WTC11 (cell line): ENCODE measurements around the gene LRCH4. TPM values are rescaled to one million over a fixed set of nuclear protein-coding genes. Genes with fewer than 3 reads are reported as not detected.

Experiments
- ATAC-seq: fragments of 200-7000 bp; cut with Tn5 transposase; 2 replicates; pipeline ENCODE4 v1.10.0; 2021; ENCODE audit warnings: mild to moderate bottlenecking, moderate library complexity
- CTCF ChIA-PET: fragments of 300-600 bp; sonication (Branson Sonifier 250); formaldehyde crosslinking; loops from one replicate; lab custom pipeline; 2021; ENCODE audit warnings: antibody characterized with exemption; lab: Charles Lee
- POLR2A ChIA-PET: fragments of 350-600 bp; sonication (Branson Sonifier 250); formaldehyde crosslinking; loops from one replicate; lab custom pipeline; 2021; ENCODE audit warnings: antibody characterized with exemption; lab: Charles Lee
- DNase-seq: peaks from one replicate; pipeline ENCODE4 v3.0.0; 2021; ENCODE audit warnings: low spot score
- H3K27ac Mint-ChIP-seq: 2 replicates; pipeline ENCODE4 v1.8.0; 2021; ENCODE audit warnings: mixed read lengths
- H3K27me3 Mint-ChIP-seq: 2 replicates; pipeline ENCODE4 v1.8.0; 2021; ENCODE audit warnings: low read depth, mild to moderate bottlenecking, moderate library complexity, mixed read lengths
- H3K36me3 Mint-ChIP-seq: 2 replicates; pipeline ENCODE4 v1.8.0; 2021; ENCODE audit warnings: mixed read lengths
- H3K4me1 Mint-ChIP-seq: 2 replicates; pipeline ENCODE4 v1.8.0; 2022; ENCODE audit warnings: mixed read lengths
- H3K4me3 Mint-ChIP-seq: 2 replicates; pipeline ENCODE4 v1.8.0; 2021; ENCODE audit warnings: mild to moderate bottlenecking, moderate library complexity, mixed read lengths
- H3K9me3 Mint-ChIP-seq: 2 replicates; pipeline ENCODE4 v1.8.0; 2021; ENCODE audit warnings: mixed read lengths
- ARID4B ChIP-seq: sonication (generic); formaldehyde crosslinking; IDR thresholded peaks from 2 replicates; pipeline ENCODE4 v1.8.0; 2023; ENCODE audit warnings: missing genetic modification reagents, mild to moderate bottlenecking, borderline replicate concordance
- ATF2 ChIP-seq: sonication (generic); formaldehyde crosslinking; IDR thresholded peaks from 2 replicates; pipeline ENCODE4 v1.8.1; 2022; ENCODE audit warnings: low read depth, missing genetic modification reagents, borderline replicate concordance
- CREM ChIP-seq: sonication (generic); formaldehyde crosslinking; IDR thresholded peaks from 2 replicates; pipeline ENCODE4 v1.8.1; 2022; ENCODE audit warnings: mild to moderate bottlenecking, missing genetic modification reagents, moderate library complexity
- FOXK1 ChIP-seq: sonication (generic); formaldehyde crosslinking; IDR thresholded peaks from 2 replicates; pipeline ENCODE4 v1.8.0; 2022; ENCODE audit warnings: mild to moderate bottlenecking, moderate library complexity, missing genetic modification reagents
- GRHL2 ChIP-seq: fragments of 250-450 bp; sonication (Bioruptor Pico); IDR thresholded peaks from 2 replicates; pipeline ENCODE4 v1.8.0; 2022; ENCODE audit warnings: mild to moderate bottlenecking, moderate library complexity; ENCODE audit not compliant: insufficient replicate concordance, severe bottlenecking
- GTF2I ChIP-seq: fragments of 250-450 bp; sonication (Bioruptor Pico); conservative IDR thresholded peaks from 2 replicates; pipeline ENCODE4 v1.4.0; 2021; ENCODE audit warnings: mild to moderate bottlenecking
- JUN ChIP-seq: sonication (generic); formaldehyde crosslinking; IDR thresholded peaks from 2 replicates; pipeline ENCODE4 v1.8.0; 2023; ENCODE audit warnings: mild to moderate bottlenecking, missing genetic modification reagents
- NFE2L1 ChIP-seq: sonication (generic); formaldehyde crosslinking; IDR thresholded peaks from 2 replicates; pipeline ENCODE4 v1.8.1; 2023; ENCODE audit warnings: missing genetic modification reagents
- NR1H2 ChIP-seq: sonication (generic); formaldehyde crosslinking; IDR thresholded peaks from 2 replicates; pipeline ENCODE4 v1.9.0; 2021; ENCODE audit warnings: mild to moderate bottlenecking, moderate library complexity, missing genetic modification reagents
- NR3C1 ChIP-seq: sonication (generic); formaldehyde crosslinking; conservative IDR thresholded peaks from 2 replicates; pipeline ENCODE4 v1.8.1; 2023; ENCODE audit warnings: low read depth, mild to moderate bottlenecking, missing genetic modification reagents
- PRDM15 ChIP-seq: sonication (generic); formaldehyde crosslinking; IDR thresholded peaks from 2 replicates; pipeline ENCODE4 v1.8.0; 2022; ENCODE audit warnings: missing genetic modification reagents
- SP1 ChIP-seq: sonication (generic); formaldehyde crosslinking; conservative IDR thresholded peaks from 2 replicates; pipeline ENCODE4 v1.8.1; 2022; ENCODE audit warnings: missing genetic modification reagents
- USF1 ChIP-seq: sonication (generic); formaldehyde crosslinking; IDR thresholded peaks from 2 replicates; pipeline ENCODE4 v1.8.0; 2022; ENCODE audit warnings: mild to moderate bottlenecking, missing genetic modification reagents
- USF2 ChIP-seq: sonication (generic); formaldehyde crosslinking; IDR thresholded peaks from 2 replicates; pipeline ENCODE4 v1.8.1; 2023; ENCODE audit warnings: mild to moderate bottlenecking, missing genetic modification reagents, moderate library complexity
- ZNF423 ChIP-seq: fragments of 250-450 bp; sonication (Bioruptor Pico); IDR thresholded peaks from 2 replicates; pipeline ENCODE4 v2.1.2; 2022; ENCODE audit warnings: mild to moderate bottlenecking, moderate library complexity
- ZSCAN18 ChIP-seq: fragments of 250-450 bp; sonication (Bioruptor Pico); IDR thresholded peaks from 2 replicates; pipeline ENCODE4 v2.1.2; 2022; ENCODE audit warnings: mild to moderate bottlenecking, moderate library complexity
- total RNA-seq: library from RNA; stranded (reverse); gene quantifications from 3 replicates; pipeline ENCODE4 v1.2.3, GENCODE V29; 2021

The LRCH4 gene
- total RNA-seq, 1 experiment from 2014 or later, result 56.7 TPM

- TF ChIP-seq ATF2, result no peak
- peak; percentile 95 for TF ChIP-seq SP1 (CRISPR knock-in tag)
- 0 out of 2 replicates have a peak, but pooled peaks have one; percentile 37 for TF ChIP-seq USF2 (CRISPR knock-in tag)
- TF ChIP-seq USF1 (CRISPR knock-in tag), result peak; percentile 70
- TF ChIP-seq JUN (CRISPR knock-in tag), result peak; percentile 81; the same call in 1 of the 2 replicates
- no peak for TF ChIP-seq ZSCAN18 (CRISPR knock-in tag)
- no peak for TF ChIP-seq NR3C1
- TF ChIP-seq GRHL2 (CRISPR knock-in tag), result no peak
- TF ChIP-seq GTF2I (CRISPR knock-in tag), result no peak
- peak; percentile 73; the same call in 1 of the 2 replicates for TF ChIP-seq CREM
- TF ChIP-seq FOXK1 (CRISPR knock-in tag), result peak; percentile 75; the same call in 1 of the 2 replicates
- TF ChIP-seq ZNF423 (CRISPR knock-in tag), result no peak
- TF ChIP-seq PRDM15 (CRISPR knock-in tag), result no peak
- no peak for TF ChIP-seq NR1H2 (CRISPR knock-in tag)
Measured at GRCh38 chr7:100585511-100586265, at the start of gene LRCH4 (continued).

GRCh38 chr7:100632951-100633717 is 47.2 kb upstream of the LRCH4 start:
- no peaks in the 10 kb centered on the region for H3K36me3 Mint-ChIP-seq
- TF ChIP-seq SP1 (CRISPR knock-in tag) (peak; percentile 53; the same call in 1 of the 2 replicates), JUN (CRISPR knock-in tag) (no peak), NFE2L1 (CRISPR knock-in tag) (no peak; the same call in 1 of the 2 replicates), ARID4B (CRISPR knock-in tag) (peak; percentile 81; the same call in 1 of the 2 replicates), USF1 (CRISPR knock-in tag) (0 out of 2 replicates have a peak, but pooled peaks have one; percentile 57)

More at GRCh38 chr7:100632951-100633717, 47.2 kb upstream of the LRCH4 start:
- Mint-ChIP-seq H3K27ac (no peak overlapping the region), H3K4me1 (peaks cover 3% of the 10 kb centered on the region), H3K27me3 (peaks cover 41% of the 10 kb centered on the region), H3K9me3 (no peaks in the 10 kb centered on the region), H3K4me3 (peak overlapping the region; percentile 76)
- ChIA-PET CTCF (interaction anchor here (0.5 to 4.2 kb wide), 53 partner anchors 9 to 1629 kb away, joined by 3 to 67 read pairs (median 5); partner anchors contain the start of genes ACTL6B, AGFG2, FBXO24 and GNB2), POLR2A (interaction anchor here (0.7 to 1.6 kb wide), 7 partner anchors 21 to 354 kb away, joined by 3 to 12 read pairs (median 3); partner anchors contain the start of genes FBXO24, GNB2, LRCH4 and MOSPD3)
- peak; percentile 40 for ATAC-seq
- DNase-seq, result peak; percentile 67
